ENCODE results near the gene MCU. TPM values are rescaled to one million over a fixed set of nuclear protein-coding genes. Genes with fewer than 3 reads are reported as not detected.

MCU gene
- total RNA-seq, 4 donors from 2014 or later, result 17.6 to 24.9 (median 20.3) TPM

DNA sequence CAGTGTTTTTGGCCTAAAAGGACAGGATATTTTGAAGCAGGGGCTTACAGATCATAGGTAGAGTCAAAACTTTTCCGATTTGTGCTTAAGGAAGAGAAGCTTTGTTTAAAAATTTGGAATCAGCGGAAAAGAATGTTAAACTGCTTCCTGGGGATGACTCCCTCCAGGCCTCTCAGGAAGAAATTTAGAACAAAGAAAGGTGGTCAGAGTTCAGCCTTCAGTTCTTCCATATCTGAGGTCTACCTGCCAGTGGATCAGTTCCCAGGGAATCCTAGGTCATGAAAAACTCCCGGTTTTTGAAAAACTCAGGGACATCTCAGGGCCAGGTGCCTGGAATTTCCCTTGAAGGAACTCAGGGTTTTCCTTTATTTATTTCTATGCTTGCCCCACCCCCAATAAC is 100.3 kb downstream of the MCU start:
- no peak for ATAC-seq
- WGBS, 2 donors (ENCODE audit: low coverage in 1 of 2), result 71 to 79% methylated on average over 2 to 3 of the region's 3 CpGs
- H3K4me1 ChIP-seq, result peaks cover 0 to 29% (median 4%) of the 10 kb centered on the region in 3 donors
- no peaks in the 10 kb centered on the region for H3K36me3 ChIP-seq
- no peak overlapping the region for H3K4me3 ChIP-seq
- TF ChIP-seq POLR2AphosphoS5 (IDR thresholded peaks at IDR 0.05) (no peak), POLR2A (IDR thresholded peaks at IDR 0.05) (no peak), EP300 (IDR thresholded peaks at IDR 0.05) (no peak)
- TF ChIP-seq, protein P1, sequence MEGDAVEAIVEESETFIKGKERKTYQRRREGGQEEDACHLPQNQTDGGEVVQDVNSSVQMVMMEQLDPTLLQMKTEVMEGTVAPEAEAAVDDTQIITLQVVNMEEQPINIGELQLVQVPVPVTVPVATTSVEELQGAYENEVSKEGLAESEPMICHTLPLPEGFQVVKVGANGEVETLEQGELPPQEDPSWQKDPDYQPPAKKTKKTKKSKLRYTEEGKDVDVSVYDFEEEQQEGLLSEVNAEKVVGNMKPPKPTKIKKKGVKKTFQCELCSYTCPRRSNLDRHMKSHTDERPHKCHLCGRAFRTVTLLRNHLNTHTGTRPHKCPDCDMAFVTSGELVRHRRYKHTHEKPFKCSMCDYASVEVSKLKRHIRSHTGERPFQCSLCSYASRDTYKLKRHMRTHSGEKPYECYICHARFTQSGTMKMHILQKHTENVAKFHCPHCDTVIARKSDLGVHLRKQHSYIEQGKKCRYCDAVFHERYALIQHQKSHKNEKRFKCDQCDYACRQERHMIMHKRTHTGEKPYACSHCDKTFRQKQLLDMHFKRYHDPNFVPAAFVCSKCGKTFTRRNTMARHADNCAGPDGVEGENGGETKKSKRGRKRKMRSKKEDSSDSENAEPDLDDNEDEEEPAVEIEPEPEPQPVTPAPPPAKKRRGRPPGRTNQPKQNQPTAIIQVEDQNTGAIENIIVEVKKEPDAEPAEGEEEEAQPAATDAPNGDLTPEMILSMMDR (IDR thresholded peaks at IDR 0.05), result no peak
- peak overlapping the region in 2 of 4 donors; percentile 29 to 40 for H3K27ac ChIP-seq
- no peaks in the 10 kb centered on the region for H3K27me3 ChIP-seq
- H3K9me3 ChIP-seq, result no peaks in the 10 kb centered on the region

DNA sequence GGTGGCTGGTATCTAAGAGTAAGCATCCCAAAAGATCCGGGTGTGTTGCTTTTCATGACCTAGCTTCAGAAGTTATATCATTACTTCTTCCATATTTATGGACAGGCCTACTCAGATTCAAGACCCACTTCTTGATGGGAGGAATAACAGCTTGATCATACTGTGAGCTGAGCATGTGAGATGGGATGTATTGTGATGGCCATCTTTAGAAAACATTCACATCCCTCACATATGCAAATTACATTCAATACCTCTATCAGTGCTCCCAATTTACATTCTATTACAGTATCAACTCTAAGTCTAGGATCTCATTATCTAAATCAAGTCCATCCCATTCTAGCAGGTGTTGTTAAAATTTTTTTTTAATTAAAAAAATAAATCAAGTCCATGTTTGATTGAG is 101.8 kb downstream of the MCU start:
- H3K4me1 ChIP-seq, result peaks cover 0 to 29% (median 4%) of the 10 kb centered on the region in 3 donors
- H3K27ac ChIP-seq, result no peak overlapping the region
- no peak for ATAC-seq
- H3K9me3 ChIP-seq, result no peaks in the 10 kb centered on the region
- H3K36me3 ChIP-seq, result no peaks in the 10 kb centered on the region
- no peaks in the 10 kb centered on the region for H3K27me3 ChIP-seq
- no peak overlapping the region for H3K4me3 ChIP-seq
- WGBS, 2 donors (ENCODE audit: low coverage in 1 of 2), result 100% methylated on average over 1 of the region's 1 CpG; no CpG with 5 or more reads in 1 of the 2 donors
- no peak for TF ChIP-seq POLR2A (IDR thresholded peaks at IDR 0.05)

DNA sequence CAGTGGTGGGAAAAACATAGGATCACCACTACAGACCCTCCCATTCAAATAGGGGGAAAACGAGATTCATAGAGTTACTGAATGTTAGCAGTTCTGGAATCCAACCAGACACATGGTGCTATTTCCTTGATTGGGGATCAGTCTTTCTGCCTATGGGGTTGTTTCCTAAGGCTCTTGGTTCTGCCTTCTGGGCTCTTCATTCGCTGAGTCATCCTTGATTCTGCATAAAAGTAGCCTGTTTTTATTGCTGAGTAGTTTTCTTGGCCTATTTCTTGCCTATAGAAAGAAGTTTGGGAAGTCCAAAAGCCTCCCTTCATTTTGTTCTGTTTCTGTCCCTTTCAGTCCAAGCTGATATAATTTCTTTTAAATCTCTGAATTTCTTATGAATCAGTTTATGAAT is 102.3 kb downstream of the MCU start:
- WGBS, 2 donors (ENCODE audit: low coverage in 1 of 2), result 79 to 97% methylated on average over 2 of the region's 2 CpGs
- TF ChIP-seq POLR2AphosphoS5 (IDR thresholded peaks at IDR 0.05), result no peak
- TF ChIP-seq, protein P1 (IDR thresholded peaks at IDR 0.05), result no peak
- no peak for TF ChIP-seq EP300 (IDR thresholded peaks at IDR 0.05)
- TF ChIP-seq POLR2A (IDR thresholded peaks at IDR 0.05), result no peak
- no peak for ATAC-seq
- peaks cover 0 to 28% (median 4%) of the 10 kb centered on the region in 3 donors for H3K4me1 ChIP-seq
- H3K27me3 ChIP-seq, result no peaks in the 10 kb centered on the region
- H3K27ac ChIP-seq, result no peak overlapping the region
- no peak overlapping the region for H3K4me3 ChIP-seq
- no peaks in the 10 kb centered on the region for H3K36me3 ChIP-seq
- H3K9me3 ChIP-seq, result no peaks in the 10 kb centered on the region

DNA sequence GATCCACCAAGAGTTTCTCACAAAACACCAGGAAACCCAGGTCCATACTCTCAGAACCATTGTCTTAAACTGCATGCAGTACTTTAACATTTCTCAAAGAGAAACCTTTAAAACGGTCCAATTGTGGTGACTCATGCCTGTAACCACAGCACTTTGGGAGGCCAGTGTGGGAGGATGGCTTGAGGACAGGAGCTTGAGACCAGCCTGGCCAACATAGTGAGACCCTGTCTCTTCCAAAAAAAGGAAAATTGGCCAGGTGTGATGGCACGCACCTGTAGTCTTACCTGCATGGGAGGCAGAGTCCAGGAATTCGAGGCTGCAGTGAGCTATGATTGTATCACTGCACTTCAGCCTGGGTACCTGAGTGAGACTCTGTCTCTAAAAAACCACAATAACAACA is 104.1 kb downstream of the MCU start:
- H3K27ac ChIP-seq, result no peak overlapping the region
- H3K36me3 ChIP-seq, result no peaks in the 10 kb centered on the region
- H3K27me3 ChIP-seq, result no peaks in the 10 kb centered on the region
- H3K4me3 ChIP-seq, result no peak overlapping the region
- no peak for ATAC-seq
- no peaks in the 10 kb centered on the region for H3K9me3 ChIP-seq
- 78 to 95% methylated on average over 2 to 3 of the region's 3 CpGs for WGBS, 2 donors (ENCODE audit: low coverage in 1 of 2)
- H3K4me1 ChIP-seq, result peaks cover 0 to 15% (median 3%) of the 10 kb centered on the region in 3 donors
- TF ChIP-seq EP300 (IDR thresholded peaks at IDR 0.05) (no peak), POLR2A (IDR thresholded peaks at IDR 0.05) (no peak), POLR2AphosphoS5 (IDR thresholded peaks at IDR 0.05) (no peak)
- TF ChIP-seq, protein P1 (IDR thresholded peaks at IDR 0.05), result no peak

DNA sequence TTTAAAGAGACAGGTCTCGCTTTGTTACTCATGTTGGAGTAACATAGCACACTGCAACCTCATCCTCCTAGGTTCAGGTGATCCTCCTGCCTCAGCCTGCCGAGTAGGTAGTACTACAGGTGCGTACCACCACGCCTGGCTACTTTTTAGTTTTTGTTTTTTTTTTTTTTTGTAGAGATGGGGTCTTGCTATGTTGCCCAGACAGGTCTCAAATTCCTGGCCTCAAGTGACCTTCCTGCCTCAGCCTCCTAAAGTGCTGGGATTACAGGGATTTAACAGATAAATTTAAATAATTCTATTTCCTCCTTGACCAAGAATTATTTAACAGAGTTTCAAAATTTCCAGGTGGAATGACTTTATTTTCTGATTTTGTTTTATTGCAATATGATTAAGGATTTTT is 104.6 kb downstream of the MCU start:
- 97 to 100% methylated on average over 4 of the region's 4 CpGs for whole genome bisulfite sequencing, 2 donors (ENCODE audit: low coverage in 1 of 2)
- peaks cover 0 to 10% (median 0%) of the 10 kb centered on the region in 3 donors for H3K4me1 ChIP-seq
- TF ChIP-seq, protein P1 (IDR thresholded peaks at IDR 0.05), result no peak
- no peak for TF ChIP-seq POLR2A (IDR thresholded peaks at IDR 0.05)
- TF ChIP-seq POLR2AphosphoS5 (IDR thresholded peaks at IDR 0.05), result no peak
- TF ChIP-seq EP300 (IDR thresholded peaks at IDR 0.05), result no peak
- no peaks in the 10 kb centered on the region for H3K27me3 ChIP-seq
- ATAC-seq, result no peak
- no peaks in the 10 kb centered on the region for H3K9me3 ChIP-seq
- H3K36me3 ChIP-seq, result no peaks in the 10 kb centered on the region
- H3K4me3 ChIP-seq, result no peak overlapping the region
- no peak overlapping the region for H3K27ac ChIP-seq

All from gastroesophageal sphincter (tissue), 4 donors.